Hippocampal formation (tissue), 2 donors: ENCODE data around the gene SELENOH.
A peak's percentile ranks its signal among the peaks of the same experiment; 100 is the strongest.
"Not testable (repeated sequence)": the region's sequence is repeated elsewhere in the genome, so short reads cannot be mapped to it uniquely, and the experiment has no call there.

Experiments used
- DNase-seq, 2 donors: peaks; one replicate each; lab custom pipeline; 2025; lab: John Stamatoyannopoulos, UW

Gene SELENOH

DNA sequence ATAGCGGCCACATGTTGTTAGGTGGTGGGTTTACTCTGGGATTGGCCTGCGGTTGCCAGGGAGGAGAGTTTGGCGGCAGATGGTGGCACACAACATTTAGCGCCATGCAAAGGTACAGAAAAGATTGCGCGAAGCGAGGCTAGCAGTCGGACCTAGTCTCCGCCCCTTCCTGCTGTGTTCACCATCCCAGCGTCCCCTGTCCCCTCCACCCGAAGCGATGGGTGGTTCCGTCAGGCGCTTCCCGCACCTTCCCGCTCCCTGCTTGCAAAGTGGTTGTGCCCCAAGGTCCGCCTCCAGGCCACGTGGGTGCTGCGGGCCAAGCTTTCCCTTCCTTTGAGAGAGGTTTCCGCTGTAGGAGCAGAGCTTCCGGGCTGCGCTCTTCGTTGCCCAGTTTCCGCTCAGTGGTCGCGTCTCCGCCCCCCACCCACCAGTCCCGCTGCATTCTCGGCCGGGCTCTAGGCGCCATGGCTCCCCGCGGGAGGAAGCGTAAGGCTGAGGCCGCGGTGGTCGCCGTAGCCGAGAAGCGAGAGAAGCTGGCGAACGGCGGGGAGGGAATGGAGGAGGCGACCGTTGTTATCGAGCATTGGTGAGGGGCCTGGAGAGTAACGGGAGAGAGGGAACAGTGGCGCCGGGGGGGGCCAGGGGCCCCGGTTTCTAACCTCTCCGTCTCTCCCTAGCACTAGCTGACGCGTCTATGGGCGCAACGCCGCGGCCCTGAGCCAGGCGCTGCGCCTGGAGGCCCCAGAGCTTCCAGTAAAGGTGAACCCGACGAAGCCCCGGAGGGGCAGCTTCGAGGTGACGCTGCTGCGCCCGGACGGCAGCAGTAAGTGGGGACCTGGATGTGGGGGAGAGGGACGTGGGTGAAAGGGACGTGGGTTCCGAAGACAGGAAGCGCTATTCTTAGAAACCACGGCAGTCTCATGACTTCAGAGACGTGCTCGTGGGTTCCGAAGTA is at the start of gene SELENOH:
TSS of gene SELENOH (plus strand) at position 360 of the 955 bp plus-strand sequence. CDS start at position 465, 105 bp downstream.
- DNase-seq: peak; percentile 91 to 97

GRCh38 chr11:57698843-57699365 is 42.4 kb upstream of the SELENOH start:
- DNase-seq: no peak

DNA sequence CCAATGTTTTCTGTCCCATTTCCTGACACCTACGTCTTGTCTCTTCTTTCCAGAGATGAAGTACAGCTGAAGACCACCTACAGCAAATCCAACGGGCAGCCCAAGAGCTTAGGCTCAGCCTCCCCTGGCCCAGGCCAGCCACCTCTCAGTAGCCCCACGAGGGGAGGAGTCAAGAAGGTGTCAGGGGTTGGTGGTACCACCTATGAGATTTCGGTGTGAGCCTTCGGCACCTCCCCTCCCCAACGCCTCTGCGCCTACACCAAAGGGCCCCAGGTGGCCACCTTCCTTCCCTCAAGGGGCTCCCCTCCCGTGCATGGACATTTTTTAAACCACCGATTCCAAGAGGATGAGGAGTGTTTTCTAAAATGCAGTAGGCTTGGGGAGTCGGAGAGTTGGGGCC is 41.5 kb upstream of the SELENOH start:
- DNase-seq: no peak

GRCh38 chr11:57700425-57700824 is 40.9 kb upstream of the SELENOH start:
- DNase-seq: no peak

DNA sequence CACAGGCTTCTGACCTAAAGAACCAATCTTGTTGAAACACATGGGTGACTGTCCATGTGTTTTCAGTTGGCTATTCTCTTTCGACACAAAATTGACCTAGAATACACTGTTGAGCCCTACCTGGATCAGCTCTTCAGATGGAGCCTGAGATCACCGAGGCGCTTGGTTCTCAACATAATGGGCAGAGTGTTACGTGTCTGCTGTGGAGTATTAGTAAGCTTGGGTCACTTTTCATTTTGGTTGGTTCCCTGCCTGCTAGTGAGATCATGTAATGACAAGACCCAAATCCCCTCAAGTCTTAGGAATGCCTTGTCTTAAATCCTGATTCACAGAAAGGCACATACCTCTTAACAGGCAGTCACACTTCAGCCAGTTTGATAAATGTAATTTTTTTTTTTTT is 38.0 kb upstream of the SELENOH start:
- no peak for DNase-seq

DNA sequence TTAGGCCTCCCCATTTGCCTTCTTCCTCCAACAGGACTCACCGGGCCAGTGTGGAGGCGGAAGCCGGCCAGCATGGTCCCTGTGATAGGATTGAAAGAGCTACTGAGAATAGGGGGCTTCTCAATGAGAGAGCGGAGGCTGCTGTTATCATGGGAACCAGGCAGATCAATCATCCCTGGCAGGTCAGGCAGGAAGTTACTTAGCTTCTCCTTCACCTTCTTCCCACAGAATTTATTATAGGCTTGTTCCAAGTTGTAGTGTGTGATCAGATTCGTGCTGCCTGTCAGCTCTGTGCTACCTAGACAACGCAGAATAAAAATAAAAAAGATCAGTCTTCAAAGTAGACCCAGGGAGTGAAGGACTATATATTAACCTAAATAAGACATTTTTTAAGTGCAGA is 36.4 kb upstream of the SELENOH start:
- DNase-seq: no peak

- DNase-seq: not testable (repeated sequence)
Observed at GRCh38 chr11:57705432-57705831, 35.9 kb upstream of the SELENOH start.

DNA sequence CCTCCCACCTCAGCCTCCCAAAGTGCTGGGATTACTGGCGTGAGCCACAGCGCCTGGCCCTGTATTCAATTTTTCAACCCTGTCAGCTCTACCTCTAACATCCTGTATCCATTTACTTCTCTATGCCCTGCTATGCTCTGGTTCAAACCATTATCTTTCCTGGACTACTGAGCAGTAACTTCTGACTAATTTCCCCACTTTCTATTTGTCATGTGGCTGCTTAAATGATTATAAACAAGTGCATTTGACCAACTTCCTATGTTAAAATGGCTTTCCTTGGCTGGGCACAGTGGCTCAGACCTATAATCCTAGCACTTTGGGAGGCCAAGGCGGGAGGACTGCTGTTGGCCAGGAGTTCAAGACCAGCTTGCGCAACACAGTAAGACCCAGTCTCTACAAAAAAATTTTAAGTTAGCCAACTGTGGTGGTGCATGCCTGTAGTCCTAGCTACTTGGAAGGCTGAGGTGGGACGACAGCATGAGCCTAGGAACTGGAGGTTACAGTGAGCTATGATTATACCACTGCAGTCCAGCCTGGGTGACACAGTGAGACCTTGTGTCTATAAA is 31.4 kb upstream of the SELENOH start:
- DNase-seq: no peak

DNA sequence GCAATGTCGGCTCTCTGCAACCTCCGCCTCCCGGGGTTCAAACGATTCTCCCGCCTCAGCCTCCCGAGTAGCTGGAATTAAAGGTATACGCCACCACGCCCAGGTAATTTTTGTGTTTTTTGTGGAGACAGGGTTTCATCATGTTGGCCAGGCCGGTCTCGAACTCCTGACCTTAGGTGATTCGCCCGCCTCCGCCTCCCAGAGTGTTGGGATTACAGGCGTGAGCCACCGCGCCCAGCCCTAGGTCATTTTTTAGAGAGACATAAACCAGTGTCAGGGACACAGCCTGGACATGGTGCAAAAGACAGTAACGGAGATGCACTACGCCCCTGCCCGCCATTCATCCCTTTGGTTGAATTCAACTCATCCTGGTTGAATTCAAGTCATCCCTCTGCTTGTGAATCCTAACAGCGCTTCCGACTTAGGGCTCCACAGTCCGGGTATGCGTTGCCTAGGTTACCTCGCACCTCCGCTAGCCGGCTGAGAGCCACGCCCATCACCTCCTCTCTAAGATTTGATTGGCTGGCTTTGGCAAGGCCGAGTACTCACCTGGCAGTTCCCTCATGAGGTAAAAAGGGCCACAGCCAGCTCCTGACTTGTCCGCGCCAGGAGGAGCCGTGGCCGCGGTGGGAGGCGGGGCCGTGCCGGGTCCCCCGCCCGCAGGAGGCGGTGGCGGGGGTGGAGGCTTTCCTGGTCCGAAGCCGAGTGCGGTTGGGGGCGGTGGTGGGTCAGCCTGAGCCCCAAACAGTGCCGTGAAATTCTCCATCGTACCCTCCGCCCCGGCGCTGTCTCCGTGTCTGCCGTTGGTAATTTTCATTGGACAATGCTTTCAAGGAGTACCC is 29.7 kb upstream of the SELENOH start, which contains the start of gene MED19:
TSS of gene MED19 (minus strand) at position 802 of the 842 bp plus-strand sequence. CDS start at position 766, 36 bp downstream.
- DNase-seq: peak in 1 of 2 donors; percentile 50

DNA sequence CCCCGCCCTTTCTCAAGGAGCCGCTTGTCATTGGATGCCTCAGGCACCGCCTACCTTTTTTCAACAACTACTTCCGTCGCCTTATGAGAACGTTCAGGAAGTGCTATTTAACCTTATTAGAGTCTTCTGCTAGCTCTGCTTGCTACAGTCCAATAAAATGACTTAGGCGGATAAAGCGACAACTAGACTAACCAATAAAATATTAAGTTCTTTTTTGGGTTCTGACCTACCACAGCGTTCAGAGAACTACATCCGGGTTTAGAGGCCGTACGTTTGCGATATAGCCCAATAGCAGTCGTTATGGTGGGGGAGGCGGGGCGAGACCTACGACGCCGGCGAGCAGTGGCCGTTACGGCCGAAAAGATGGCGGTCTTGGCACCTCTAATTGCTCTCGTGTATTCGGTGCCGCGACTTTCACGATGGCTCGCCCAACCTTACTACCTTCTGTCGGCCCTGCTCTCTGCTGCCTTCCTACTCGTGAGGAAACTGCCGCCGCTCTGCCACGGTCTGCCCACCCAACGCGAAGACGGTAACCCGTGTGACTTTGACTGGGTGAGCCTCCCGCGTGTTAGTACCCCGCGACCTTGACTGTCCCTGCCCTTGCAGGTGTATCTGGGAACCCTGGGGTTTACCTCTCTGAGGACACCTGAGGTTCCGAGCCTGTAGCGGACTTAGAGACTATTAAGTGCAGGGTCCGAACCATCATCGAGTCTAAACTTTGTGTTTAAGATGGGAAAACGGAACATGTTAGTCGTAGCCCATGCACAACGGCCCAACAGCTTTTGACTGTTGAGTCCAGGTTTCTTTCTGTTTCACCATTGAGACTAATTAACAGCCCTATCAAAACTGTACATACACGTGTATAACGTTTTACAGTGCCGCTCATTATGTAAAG is 28.8 kb upstream of the SELENOH start, which contains the start of gene TMX2:
TSS of gene TMX2 (plus strand) at position 338 of the 895 bp plus-strand sequence. CDS start at position 364, 26 bp downstream.
- peak; percentile 98 to 100 for DNase-seq

- DNase-seq: no peak
Observed at GRCh38 chr11:57713835-57714234, 27.5 kb upstream of the SELENOH start.

GRCh38 chr11:57716726-57717125 is 24.6 kb upstream of the SELENOH start:
- not testable (repeated sequence) for DNase-seq

DNA sequence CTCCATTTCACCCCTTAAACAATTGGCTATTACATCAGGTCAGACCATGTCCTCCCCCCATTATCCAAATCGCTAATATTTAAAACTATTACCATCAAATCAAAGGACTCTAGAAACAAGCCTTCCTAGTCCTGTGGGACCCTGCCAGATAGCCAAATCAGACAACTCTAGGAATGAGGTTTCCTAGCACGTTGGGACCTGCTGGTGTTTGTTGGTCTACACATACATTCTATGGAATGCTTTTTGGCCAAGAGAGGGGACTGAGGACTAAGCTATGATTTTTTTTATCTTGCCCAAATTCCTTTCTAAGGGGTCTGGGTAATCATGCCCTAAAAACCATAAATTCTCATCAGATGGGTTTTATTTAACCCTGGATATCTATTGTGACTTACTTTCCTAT is 14.1 kb upstream of the SELENOH start:
- no peak for DNase-seq

DNA sequence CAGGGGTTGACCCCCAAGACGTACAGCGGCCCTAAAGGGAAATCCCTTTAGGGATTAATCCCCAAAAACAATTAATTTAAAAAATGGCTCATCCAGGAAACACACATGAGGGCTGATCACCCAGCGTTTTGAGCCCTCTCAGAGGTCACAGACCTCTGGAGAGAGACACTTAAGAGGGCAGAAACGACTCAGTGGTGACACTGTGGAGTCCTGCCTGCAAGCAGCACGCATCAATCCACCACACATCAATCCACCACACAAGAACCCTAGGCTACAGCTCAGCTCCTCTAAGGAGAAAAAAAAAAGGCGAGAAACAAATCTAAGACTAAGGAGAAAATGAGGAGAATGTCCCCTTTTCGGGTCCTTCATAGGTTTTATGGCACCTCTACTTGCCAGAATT is 12.5 kb upstream of the SELENOH start:
- DNase-seq: no peak

GRCh38 chr11:57729479-57729878 is 11.8 kb upstream of the SELENOH start:
- no peak for DNase-seq

- no peak for DNase-seq
Observed at GRCh38 chr11:57732661-57733060, 8.6 kb upstream of the SELENOH start.

- DNase-seq: no peak
Observed at GRCh38 chr11:57735619-57736298, 5.5 kb upstream of the SELENOH start.

DNA sequence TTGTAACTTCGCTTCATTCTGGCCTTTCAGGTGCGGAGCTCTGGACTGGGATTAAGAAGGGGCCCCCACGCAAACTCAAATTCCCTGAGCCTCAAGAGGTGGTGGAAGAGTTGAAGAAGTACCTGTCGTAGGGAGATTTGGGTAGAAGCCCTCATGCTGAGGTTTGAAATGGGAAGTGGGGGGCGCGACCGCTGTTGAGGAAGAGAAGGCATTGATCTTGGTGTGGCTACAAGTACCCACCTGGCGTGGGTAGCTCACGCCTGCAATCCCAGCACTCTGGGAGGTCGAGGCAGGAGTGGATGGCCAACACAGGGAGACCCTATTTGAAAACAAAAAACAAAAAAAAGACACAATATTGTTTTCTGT is 779 bp downstream of the SELENOH start:
- DNase-seq: no peak

DNA sequence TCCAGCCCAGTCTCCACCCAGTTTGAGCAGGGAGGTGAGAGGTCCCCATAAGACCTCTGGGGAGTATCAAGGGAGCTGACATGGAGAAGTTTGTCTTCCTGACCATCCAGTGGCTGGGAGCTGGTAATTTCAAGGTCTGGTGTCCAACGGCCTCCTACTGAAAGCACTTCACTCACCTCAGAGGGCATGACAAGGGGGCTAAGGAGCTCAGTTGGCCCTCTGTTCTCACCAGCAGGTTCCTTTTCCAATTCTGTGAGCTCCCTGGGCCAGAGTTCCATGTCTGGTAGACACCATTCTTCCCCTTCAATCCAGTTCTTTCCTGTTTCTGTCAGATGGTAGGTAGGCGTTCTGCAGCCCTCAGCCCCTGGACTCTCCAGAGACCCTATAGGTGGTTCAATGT is 3.1 kb downstream of the SELENOH start:
- no peak for DNase-seq

DNA sequence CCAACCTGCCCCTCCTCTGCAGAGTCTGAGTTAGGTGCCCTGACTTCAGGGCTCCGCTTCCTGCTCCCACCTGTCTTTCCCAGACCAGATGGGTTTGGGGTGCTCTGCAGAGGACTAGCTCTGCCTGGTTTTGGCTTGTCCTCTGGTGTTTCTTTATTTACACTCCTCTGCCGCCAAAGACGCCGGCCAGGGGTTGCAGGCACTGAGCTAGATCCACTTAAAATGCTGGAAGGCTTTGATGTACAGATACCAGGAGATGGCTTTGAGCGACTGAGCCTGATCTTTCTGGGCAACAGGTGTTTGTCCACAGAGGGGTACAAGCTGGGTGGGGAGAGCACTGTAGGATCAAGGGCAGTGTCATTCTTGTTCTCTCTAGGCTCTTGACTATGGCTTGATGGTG is 3.9 kb downstream of the SELENOH start:
- no peak for DNase-seq
